ENCODE results near the gene PDK3.

Gene PDK3

DNA sequence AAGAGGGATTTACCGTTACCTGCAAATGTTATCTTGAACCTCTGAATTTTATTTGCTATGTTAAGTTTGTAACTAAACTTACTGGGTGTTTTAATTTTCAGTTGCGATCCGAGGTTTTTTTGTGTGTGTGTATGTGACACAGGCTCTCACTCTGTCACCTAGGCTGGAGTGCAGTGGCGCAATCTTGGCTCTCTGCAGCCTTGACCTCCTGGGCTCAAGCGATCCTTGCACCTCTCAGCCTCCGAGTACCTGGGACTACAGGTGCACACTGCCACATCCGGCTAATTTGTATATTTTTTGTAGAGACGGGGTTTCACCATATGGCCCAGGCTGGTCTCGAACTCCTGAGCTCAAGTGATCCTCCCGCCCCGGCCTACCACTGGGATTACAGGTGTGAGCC is 18.5 kb downstream of the PDK3 start:
- H3K4me3 ChIP-seq (ENCODE audit: low read depth, low read length): no peak overlapping the region
- no peak for DNase-seq (ENCODE audit: low read depth)
- TF ChIP-seq, protein P1, sequence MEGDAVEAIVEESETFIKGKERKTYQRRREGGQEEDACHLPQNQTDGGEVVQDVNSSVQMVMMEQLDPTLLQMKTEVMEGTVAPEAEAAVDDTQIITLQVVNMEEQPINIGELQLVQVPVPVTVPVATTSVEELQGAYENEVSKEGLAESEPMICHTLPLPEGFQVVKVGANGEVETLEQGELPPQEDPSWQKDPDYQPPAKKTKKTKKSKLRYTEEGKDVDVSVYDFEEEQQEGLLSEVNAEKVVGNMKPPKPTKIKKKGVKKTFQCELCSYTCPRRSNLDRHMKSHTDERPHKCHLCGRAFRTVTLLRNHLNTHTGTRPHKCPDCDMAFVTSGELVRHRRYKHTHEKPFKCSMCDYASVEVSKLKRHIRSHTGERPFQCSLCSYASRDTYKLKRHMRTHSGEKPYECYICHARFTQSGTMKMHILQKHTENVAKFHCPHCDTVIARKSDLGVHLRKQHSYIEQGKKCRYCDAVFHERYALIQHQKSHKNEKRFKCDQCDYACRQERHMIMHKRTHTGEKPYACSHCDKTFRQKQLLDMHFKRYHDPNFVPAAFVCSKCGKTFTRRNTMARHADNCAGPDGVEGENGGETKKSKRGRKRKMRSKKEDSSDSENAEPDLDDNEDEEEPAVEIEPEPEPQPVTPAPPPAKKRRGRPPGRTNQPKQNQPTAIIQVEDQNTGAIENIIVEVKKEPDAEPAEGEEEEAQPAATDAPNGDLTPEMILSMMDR (IDR thresholded peaks at IDR 0.05; ENCODE audit: low read depth, low read length): no peak
- TF ChIP-seq, protein P2, sequence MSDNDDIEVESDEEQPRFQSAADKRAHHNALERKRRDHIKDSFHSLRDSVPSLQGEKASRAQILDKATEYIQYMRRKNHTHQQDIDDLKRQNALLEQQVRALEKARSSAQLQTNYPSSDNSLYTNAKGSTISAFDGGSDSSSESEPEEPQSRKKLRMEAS (IDR thresholded peaks at IDR 0.05; ENCODE audit: low read depth, low read length): no peak
- no peak for TF ChIP-seq POLR2A (IDR thresholded peaks at IDR 0.05; ENCODE audit: extremely low read depth, insufficient read length)
- TF ChIP-seq MYC (IDR thresholded peaks at IDR 0.05; ENCODE audit: low read depth, low read length): no peak

DNA sequence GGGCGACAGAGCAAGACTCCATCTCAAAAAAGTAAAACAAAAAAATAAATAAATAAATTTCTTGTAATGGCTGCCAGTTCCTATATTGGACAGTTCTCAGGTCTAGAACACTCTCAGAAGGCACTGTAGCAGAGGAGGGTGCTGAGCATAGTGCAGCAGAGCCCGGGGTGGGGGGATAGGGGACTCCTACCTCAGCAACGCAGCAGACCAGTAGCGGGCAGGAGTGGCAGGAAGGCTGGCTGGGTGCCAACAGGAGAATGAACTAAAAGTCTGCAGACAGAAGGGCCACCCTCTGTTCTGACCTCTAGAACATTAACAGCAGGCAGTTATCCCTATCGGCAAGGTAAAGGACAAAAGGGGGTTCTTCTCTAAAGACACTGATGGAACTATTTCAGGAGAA is 20.2 kb downstream of the PDK3 start:
- DNase-seq (ENCODE audit: low read depth): no peak
- TF ChIP-seq MYC (IDR thresholded peaks at IDR 0.05; ENCODE audit: low read depth, low read length) (no peak), POLR2A (IDR thresholded peaks at IDR 0.05; ENCODE audit: extremely low read depth, insufficient read length) (no peak)
- TF ChIP-seq, protein P1 (IDR thresholded peaks at IDR 0.05; ENCODE audit: low read depth, low read length): no peak
- TF ChIP-seq, protein P2 (IDR thresholded peaks at IDR 0.05; ENCODE audit: low read depth, low read length): no peak
- H3K4me3 ChIP-seq (ENCODE audit: low read depth, low read length): no peak overlapping the region

DNA sequence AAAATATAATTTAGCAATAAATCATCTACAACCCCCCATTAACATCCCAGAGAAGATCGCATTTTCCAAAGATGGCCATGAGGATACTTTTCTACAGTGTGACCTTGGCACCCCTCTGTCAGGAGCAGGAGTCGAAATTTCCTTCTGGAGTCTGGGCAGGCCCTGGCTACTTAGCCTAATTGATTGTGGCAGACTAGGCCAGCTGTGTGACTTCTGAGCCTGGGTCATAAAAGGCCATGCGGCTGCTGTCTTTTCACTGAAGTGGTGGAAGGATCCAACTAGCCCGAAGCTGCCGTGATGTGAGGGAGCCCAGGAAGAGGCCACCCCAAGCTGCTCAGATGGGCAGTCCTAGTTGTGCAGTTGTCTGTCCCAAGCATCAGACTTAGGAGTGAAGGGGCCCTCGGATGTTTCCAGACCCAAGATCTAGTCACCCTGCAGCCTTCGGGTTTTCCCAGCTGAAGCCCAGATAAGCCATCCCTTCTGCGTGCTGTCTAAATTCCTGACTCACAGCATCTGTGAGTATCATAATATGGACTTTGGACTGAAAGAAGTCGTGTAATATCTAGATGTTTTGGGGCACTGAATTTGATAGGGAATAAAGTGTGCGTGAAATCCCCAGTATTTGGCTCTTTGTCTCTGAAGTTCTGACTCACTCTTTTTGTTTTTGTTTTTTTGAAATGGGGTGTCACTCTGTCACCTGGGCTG is 21.0 kb downstream of the PDK3 start:
- no peak for DNase-seq (ENCODE audit: low read depth)
- TF ChIP-seq MYC (IDR thresholded peaks at IDR 0.05; ENCODE audit: low read depth, low read length) (no peak), POLR2A (IDR thresholded peaks at IDR 0.05; ENCODE audit: extremely low read depth, insufficient read length) (no peak)
- TF ChIP-seq, protein P2 (IDR thresholded peaks at IDR 0.05; ENCODE audit: low read depth, low read length): no peak
- TF ChIP-seq, protein P1 (IDR thresholded peaks at IDR 0.05; ENCODE audit: low read depth, low read length): no peak
- no peak overlapping the region for H3K4me3 ChIP-seq (ENCODE audit: low read depth, low read length)

DNA sequence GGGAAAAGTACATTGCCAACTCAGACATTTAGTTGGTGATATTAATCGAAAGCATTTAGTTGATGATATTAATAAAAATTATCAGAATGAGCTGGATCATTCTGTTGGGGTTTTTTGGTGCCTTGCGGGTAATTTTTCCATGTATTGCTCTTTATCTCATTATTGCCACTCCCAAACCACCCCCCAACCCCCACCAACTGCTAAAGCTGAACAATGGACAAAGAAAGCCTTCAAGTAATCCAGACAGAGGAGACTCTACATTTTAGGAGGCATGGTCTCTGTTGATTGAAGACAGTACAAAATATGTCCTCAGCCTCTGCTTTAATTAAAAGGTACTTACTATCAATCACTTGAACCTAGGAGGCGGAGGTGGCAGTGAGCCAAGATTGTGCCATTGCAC is 22.5 kb downstream of the PDK3 start:
- TF ChIP-seq, protein P2 (IDR thresholded peaks at IDR 0.05; ENCODE audit: low read depth, low read length): no peak
- TF ChIP-seq POLR2A (IDR thresholded peaks at IDR 0.05; ENCODE audit: extremely low read depth, insufficient read length): no peak
- TF ChIP-seq, protein P1 (IDR thresholded peaks at IDR 0.05; ENCODE audit: low read depth, low read length): no peak
- DNase-seq (ENCODE audit: low read depth): no peak
- no peak overlapping the region for H3K4me3 ChIP-seq (ENCODE audit: low read depth, low read length)

DNA sequence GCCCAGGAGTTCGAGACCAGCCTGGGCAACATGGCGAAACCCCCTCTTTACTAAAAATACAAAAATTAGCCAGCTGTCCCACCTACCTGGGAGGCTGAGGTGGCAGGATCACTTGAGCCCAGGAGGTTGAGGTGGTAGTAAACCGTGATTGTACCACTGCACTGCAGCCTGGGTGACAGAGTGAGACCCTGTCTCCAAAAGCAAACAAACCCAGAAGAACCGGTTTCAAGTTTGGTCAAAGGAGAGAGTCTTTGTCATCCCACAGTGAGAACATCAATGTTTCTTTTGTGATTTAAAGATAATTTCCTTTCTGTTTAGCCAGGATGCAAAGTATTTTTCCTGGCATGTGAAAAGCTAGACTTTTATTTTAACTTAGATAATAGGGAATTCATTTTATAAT is 26.7 kb downstream of the PDK3 start:
- DNase-seq (ENCODE audit: low read depth): no peak
- TF ChIP-seq POLR2A (IDR thresholded peaks at IDR 0.05; ENCODE audit: extremely low read depth, insufficient read length): no peak
- H3K4me3 ChIP-seq (ENCODE audit: low read depth, low read length): no peak overlapping the region

DNA sequence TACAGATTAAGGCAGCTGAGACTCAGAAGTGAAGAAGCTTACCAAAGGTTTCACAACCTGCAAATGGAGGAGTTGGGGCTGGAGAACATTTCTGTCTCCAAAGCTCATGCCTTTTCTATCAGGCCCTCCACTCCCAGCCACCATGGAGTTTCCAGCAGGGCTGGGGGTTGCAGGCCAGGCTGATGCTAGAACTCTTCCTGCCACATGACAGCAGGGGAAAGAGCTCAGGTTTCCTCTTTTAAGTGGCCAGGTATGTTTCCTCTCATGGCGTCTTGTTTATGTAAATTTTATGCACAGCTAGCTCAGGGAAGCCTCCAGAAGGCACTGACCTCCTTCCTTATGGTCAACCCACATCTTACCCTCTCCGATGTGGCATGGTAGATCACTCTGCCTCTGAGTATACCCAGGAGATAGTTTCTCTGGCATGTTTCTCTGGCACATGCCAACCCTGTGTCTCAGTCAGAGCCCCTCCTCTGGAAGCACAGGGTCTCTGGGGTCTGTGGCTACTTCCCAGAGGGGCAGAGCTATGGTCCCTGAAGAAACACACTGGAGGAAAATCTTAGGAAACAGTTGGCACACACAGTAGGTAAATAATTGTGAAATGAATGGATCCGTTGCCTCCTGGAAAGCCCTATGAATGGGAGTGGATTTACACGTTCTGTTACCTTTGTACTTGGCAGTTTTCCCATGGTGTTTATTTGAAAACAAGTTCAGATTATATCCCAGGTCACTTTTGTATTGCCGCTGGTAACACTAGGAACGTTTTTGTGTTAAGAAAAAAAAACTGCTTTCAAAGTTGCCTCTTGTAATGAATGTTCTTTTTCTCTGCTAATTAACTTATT is 28.9 kb downstream of the PDK3 start:
- no peak for DNase-seq (ENCODE audit: low read depth)
- TF ChIP-seq, protein P2 (IDR thresholded peaks at IDR 0.05; ENCODE audit: low read depth, low read length): no peak
- TF ChIP-seq, protein P1 (IDR thresholded peaks at IDR 0.05; ENCODE audit: low read depth, low read length): no peak
- TF ChIP-seq POLR2A (IDR thresholded peaks at IDR 0.05; ENCODE audit: extremely low read depth, insufficient read length) (no peak), MYC (IDR thresholded peaks at IDR 0.05; ENCODE audit: low read depth, low read length) (no peak)
- no peak overlapping the region for H3K4me3 ChIP-seq (ENCODE audit: low read depth, low read length)
